ENCODE measurements around the gene CUL1.

Gene CUL1

DNA sequence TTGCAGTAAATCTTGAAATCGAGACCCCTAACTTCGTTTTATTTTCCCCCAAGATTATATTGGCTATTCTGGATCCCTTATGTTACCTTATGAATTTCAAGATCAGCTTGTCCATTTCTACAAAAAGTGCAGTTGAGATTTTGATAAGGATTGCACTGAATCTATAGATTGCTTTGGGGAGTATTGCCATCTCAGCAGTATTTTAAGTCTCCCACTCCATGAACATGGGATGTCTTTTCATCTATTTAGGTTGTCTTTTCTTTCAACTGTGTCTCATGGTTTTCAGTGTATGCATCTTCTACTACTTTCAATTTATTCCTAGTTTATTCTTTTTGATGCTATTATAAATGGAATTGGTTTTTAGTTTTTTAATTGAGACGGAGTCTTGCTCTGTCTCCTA is 95.8 kb downstream of the CUL1 start:
- Histone ChIP-seq H3K14ac (ENCODE audit: low read length in 2 of 2) (no peak overlapping the region), H2BK5ac (ENCODE audit: low read depth, low read length, poor library complexity, severe bottlenecking) (no peak overlapping the region), H3K4me2 (ENCODE audit: low read length, poor library complexity, severe bottlenecking) (no peak overlapping the region), H2AFZ (ENCODE audit: low read depth, low read length) (no peak overlapping the region), H3K27ac (ENCODE audit: low read length, poor library complexity, severe bottlenecking) (no peak overlapping the region), H2BK12ac (ENCODE audit: low read length in 2 of 2) (no peak overlapping the region), H3K9ac (ENCODE audit: low read length) (no peak overlapping the region), H3K27me3 (ENCODE audit: control insufficient read depth in 1 of 2, insufficient read depth in 1 of 2, low read length in 2 of 2) (no peaks in the 10 kb centered on the region), H3K18ac (ENCODE audit: low read depth in 1 of 2, low read length in 2 of 2) (no peak overlapping the region), H3K4me3 (ENCODE audit: insufficient read depth in 1 of 2, low read depth in 1 of 2, low read length in 2 of 2) (no peak overlapping the region), H2BK120ac (ENCODE audit: low read depth, low read length) (no peak overlapping the region), H3K79me1 (replicated peaks; ENCODE audit: low read length, poor library complexity, severe bottlenecking) (peaks cover 21% of the 10 kb centered on the region), H3K4ac (ENCODE audit: low read depth in 1 of 2, low read length in 2 of 2) (no peak overlapping the region), H2BK15ac (ENCODE audit: low read depth, poor library complexity, severe bottlenecking) (no peak overlapping the region), H4K91ac (ENCODE audit: low read length) (no peak overlapping the region), H3K36me3 (ENCODE audit: control insufficient read depth in 1 of 2, insufficient read depth in 2 of 2, low read depth in 1 of 2, low read length in 2 of 2) (peaks cover 35 to 92% of the 10 kb centered on the region in 2 experiments), H3K9me3 (ENCODE audit: control insufficient read depth, low read length) (no peaks in the 10 kb centered on the region), H3K23ac (ENCODE audit: low read length in 2 of 2) (no peak overlapping the region), H2AK5ac (ENCODE audit: low read length, severe bottlenecking) (no peak overlapping the region), H4K8ac (ENCODE audit: low read length) (no peak overlapping the region), H3K4me1 (ENCODE audit: control insufficient read depth, insufficient read depth, low read depth, low read length) (no peaks in the 10 kb centered on the region)
- WGBS = 100% methylated on average over 3 of the region's 3 CpGs
- DNase-seq = no peak

DNA sequence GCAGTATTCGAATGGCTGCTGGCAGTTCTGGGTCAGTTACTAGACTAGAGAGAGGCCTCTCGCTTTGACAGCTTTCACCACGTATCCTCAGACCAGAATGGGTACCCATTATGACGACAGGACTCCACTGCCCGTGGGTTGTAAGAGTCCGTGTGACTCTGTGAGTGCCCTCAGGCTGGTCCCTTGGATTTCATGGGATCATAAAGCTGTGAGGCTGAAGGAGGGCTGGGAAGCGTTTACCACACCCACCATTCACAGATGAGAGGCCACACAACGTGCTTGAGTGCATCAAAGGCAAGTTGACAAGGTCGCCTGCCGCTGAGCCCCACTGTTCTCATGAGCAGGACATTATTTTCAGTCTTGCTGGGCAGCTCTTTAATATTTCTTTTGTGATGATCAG is 98.1 kb downstream of the CUL1 start:
- Histone ChIP-seq H3K23ac (ENCODE audit: low read length in 2 of 2) (no peak overlapping the region), H2AFZ (ENCODE audit: low read depth, low read length) (no peak overlapping the region), H3K27ac (ENCODE audit: low read length, poor library complexity, severe bottlenecking) (no peak overlapping the region), H3K9ac (ENCODE audit: low read length) (no peak overlapping the region), H4K91ac (ENCODE audit: low read length) (no peak overlapping the region), H3K36me3 (ENCODE audit: control insufficient read depth in 1 of 2, insufficient read depth in 2 of 2, low read depth in 1 of 2, low read length in 2 of 2) (peaks cover 42 to 92% of the 10 kb centered on the region in 2 experiments), H2BK15ac (ENCODE audit: low read depth, poor library complexity, severe bottlenecking) (no peak overlapping the region), H2AK5ac (ENCODE audit: low read length, severe bottlenecking) (no peak overlapping the region), H3K9me3 (ENCODE audit: control insufficient read depth, low read length) (no peaks in the 10 kb centered on the region), H2BK120ac (ENCODE audit: low read depth, low read length) (no peak overlapping the region), H3K4me3 (ENCODE audit: insufficient read depth in 1 of 2, low read depth in 1 of 2, low read length in 2 of 2) (no peak overlapping the region), H3K4me1 (ENCODE audit: control insufficient read depth, insufficient read depth, low read depth, low read length) (no peaks in the 10 kb centered on the region), H3K4me2 (ENCODE audit: low read length, poor library complexity, severe bottlenecking) (no peak overlapping the region), H3K4ac (ENCODE audit: low read depth in 1 of 2, low read length in 2 of 2) (no peak overlapping the region), H3K79me1 (replicated peaks; ENCODE audit: low read length, poor library complexity, severe bottlenecking) (peaks cover 16% of the 10 kb centered on the region), H2BK5ac (ENCODE audit: low read depth, low read length, poor library complexity, severe bottlenecking) (no peak overlapping the region), H3K14ac (ENCODE audit: low read length in 2 of 2) (no peak overlapping the region), H3K18ac (ENCODE audit: low read depth in 1 of 2, low read length in 2 of 2) (no peak overlapping the region), H4K8ac (ENCODE audit: low read length) (no peak overlapping the region), H3K27me3 (ENCODE audit: control insufficient read depth in 1 of 2, insufficient read depth in 1 of 2, low read length in 2 of 2) (no peaks in the 10 kb centered on the region), H2BK12ac (ENCODE audit: low read length in 2 of 2) (no peak overlapping the region)
- WGBS = 92% methylated on average over 10 of the region's 10 CpGs
- DNase-seq = no peak

DNA sequence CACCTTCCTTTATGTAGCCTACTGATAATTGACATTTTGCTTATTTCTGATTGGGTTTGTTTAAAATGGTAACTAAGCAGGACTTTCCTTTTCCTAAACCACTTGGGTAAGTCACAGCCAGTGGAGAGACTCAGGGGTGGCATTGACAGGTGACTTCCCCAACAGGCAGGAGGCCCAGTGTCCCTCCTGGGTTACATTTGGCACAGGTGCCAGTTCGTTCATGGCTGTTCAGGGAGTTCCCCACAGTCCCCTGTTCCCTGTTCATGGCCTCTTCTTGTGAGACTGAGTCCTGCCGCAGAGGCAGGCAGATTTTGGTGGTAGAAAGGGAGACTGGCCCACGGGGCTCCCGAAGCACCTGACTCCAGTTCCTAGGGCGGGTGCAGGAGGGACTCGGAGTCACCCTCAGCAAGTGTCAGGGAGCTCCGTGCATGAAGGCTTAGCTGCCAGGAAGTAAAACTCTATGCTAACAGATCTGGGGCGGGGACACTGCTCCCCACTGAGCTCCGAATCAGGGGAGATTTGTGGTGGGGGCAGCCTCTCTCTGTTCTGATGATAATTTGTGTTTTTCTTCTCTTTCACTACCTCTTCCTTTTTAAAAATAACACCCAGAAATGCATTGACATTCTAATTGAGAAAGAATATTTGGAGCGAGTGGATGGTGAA is 101.3 kb downstream of the CUL1 start:
- no peak overlapping the region for H3K4me3 ChIP-seq (ENCODE audit: insufficient read depth in 1 of 2, low read depth in 1 of 2, low read length in 2 of 2)
- H2AK5ac ChIP-seq (ENCODE audit: low read length, severe bottlenecking) = no peak overlapping the region
- no peak overlapping the region for H3K14ac ChIP-seq (ENCODE audit: low read length in 2 of 2)
- H3K79me1 ChIP-seq (replicated peaks; ENCODE audit: low read length, poor library complexity, severe bottlenecking) = peaks cover 15% of the 10 kb centered on the region
- H2AFZ ChIP-seq (ENCODE audit: low read depth, low read length) = no peak overlapping the region
- no peak overlapping the region for H4K8ac ChIP-seq (ENCODE audit: low read length)
- no peaks in the 10 kb centered on the region for H3K9me3 ChIP-seq (ENCODE audit: control insufficient read depth, low read length)
- H2BK120ac ChIP-seq (ENCODE audit: low read depth, low read length) = no peak overlapping the region
- no peaks in the 10 kb centered on the region for H3K4me1 ChIP-seq (ENCODE audit: control insufficient read depth, insufficient read depth, low read depth, low read length)
- no peaks in the 10 kb centered on the region for H3K27me3 ChIP-seq (ENCODE audit: control insufficient read depth in 1 of 2, insufficient read depth in 1 of 2, low read length in 2 of 2)
- no peak overlapping the region for H3K18ac ChIP-seq (ENCODE audit: low read depth in 1 of 2, low read length in 2 of 2)
- no peak overlapping the region for H3K23ac ChIP-seq (ENCODE audit: low read length in 2 of 2)
- H3K4me2 ChIP-seq (ENCODE audit: low read length, poor library complexity, severe bottlenecking) = no peak overlapping the region
- no peak overlapping the region for H3K9ac ChIP-seq (ENCODE audit: low read length)
- no peak overlapping the region for H4K91ac ChIP-seq (ENCODE audit: low read length)
- DNase-seq = no peak
- peaks cover 46 to 77% of the 10 kb centered on the region in 2 experiments for H3K36me3 ChIP-seq (ENCODE audit: control insufficient read depth in 1 of 2, insufficient read depth in 2 of 2, low read depth in 1 of 2, low read length in 2 of 2)
- H2BK12ac ChIP-seq (ENCODE audit: low read length in 2 of 2) = no peak overlapping the region
- 89% methylated on average over 8 of the region's 10 CpGs for WGBS
- no peak overlapping the region for H2BK15ac ChIP-seq (ENCODE audit: low read depth, poor library complexity, severe bottlenecking)
- H2BK5ac ChIP-seq (ENCODE audit: low read depth, low read length, poor library complexity, severe bottlenecking) = no peak overlapping the region
- H3K4ac ChIP-seq (ENCODE audit: low read depth in 1 of 2, low read length in 2 of 2) = no peak overlapping the region
- no peak overlapping the region for H3K27ac ChIP-seq (ENCODE audit: low read length, poor library complexity, severe bottlenecking)

DNA sequence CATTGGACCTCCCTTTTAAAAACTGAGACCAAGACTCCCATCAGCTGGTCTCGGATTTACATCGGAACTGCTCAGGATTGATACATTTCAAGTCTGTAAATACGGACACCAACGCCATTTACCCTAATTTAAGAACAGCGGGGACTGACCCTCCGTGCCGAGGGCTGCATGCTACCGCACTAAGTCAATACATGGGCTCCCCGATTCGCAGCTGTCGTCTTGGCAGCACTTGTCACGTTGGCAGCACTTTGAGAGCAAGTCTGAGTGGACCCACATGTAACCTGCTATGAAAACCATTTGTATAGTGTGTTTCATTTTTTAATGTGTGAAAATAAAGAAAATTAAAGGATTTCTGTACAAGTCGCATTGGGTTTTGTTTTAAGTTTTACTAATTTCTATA is 102.0 kb downstream of the CUL1 start:
- no peak overlapping the region for H3K18ac ChIP-seq (ENCODE audit: low read depth in 1 of 2, low read length in 2 of 2)
- H2BK15ac ChIP-seq (ENCODE audit: low read depth, poor library complexity, severe bottlenecking) = no peak overlapping the region
- 96% methylated on average over 12 of the region's 13 CpGs for WGBS

More for the DNA sequence above, 102.0 kb downstream of the CUL1 start:
- Histone ChIP-seq H3K4me3 (ENCODE audit: insufficient read depth in 1 of 2, low read depth in 1 of 2, low read length in 2 of 2) (no peak overlapping the region), H3K36me3 (ENCODE audit: control insufficient read depth in 1 of 2, insufficient read depth in 2 of 2, low read depth in 1 of 2, low read length in 2 of 2) (peaks cover 42 to 77% of the 10 kb centered on the region in 2 experiments), H3K27ac (ENCODE audit: low read length, poor library complexity, severe bottlenecking) (no peak overlapping the region), H2AK5ac (ENCODE audit: low read length, severe bottlenecking) (no peak overlapping the region), H3K14ac (ENCODE audit: low read length in 2 of 2) (no peak overlapping the region), H2AFZ (ENCODE audit: low read depth, low read length) (no peak overlapping the region), H4K91ac (ENCODE audit: low read length) (no peak overlapping the region), H3K27me3 (ENCODE audit: control insufficient read depth in 1 of 2, insufficient read depth in 1 of 2, low read length in 2 of 2) (no peaks in the 10 kb centered on the region), H3K4me2 (ENCODE audit: low read length, poor library complexity, severe bottlenecking) (no peak overlapping the region), H2BK5ac (ENCODE audit: low read depth, low read length, poor library complexity, severe bottlenecking) (no peak overlapping the region), H3K79me1 (replicated peaks; ENCODE audit: low read length, poor library complexity, severe bottlenecking) (peaks cover 13% of the 10 kb centered on the region), H2BK120ac (ENCODE audit: low read depth, low read length) (no peak overlapping the region), H3K23ac (ENCODE audit: low read length in 2 of 2) (no peak overlapping the region), H3K9me3 (ENCODE audit: control insufficient read depth, low read length) (no peaks in the 10 kb centered on the region), H3K4ac (ENCODE audit: low read depth in 1 of 2, low read length in 2 of 2) (no peak overlapping the region), H2BK12ac (ENCODE audit: low read length in 2 of 2) (no peak overlapping the region), H3K4me1 (ENCODE audit: control insufficient read depth, insufficient read depth, low read depth, low read length) (no peaks in the 10 kb centered on the region), H3K9ac (ENCODE audit: low read length) (no peak overlapping the region), H4K8ac (ENCODE audit: low read length) (no peak overlapping the region)
- no peak for DNase-seq
